OCI-LY3 (cell line): ENCODE measurements around the gene MARK3.

Experiments used
- EZH2phosphoT487 ChIP-seq: fragments of 200-600 bp; shearing (Covaris generic); IDR thresholded peaks from 2 replicates; pipeline ENCODE4 v1.6.1; 2018; ENCODE audit warnings: antibody characterized with exemption, mixed run types, low read depth
- TF ChIP-seq, protein P1 (sequence below): fragments of 200-600, 300-600 bp; sonication (generic); IDR thresholded peaks from 2 replicates; pipeline ENCODE4 v1.5.1; 2014; ENCODE audit warnings: antibody characterized with exemption, low read length, low read depth

DNA sequence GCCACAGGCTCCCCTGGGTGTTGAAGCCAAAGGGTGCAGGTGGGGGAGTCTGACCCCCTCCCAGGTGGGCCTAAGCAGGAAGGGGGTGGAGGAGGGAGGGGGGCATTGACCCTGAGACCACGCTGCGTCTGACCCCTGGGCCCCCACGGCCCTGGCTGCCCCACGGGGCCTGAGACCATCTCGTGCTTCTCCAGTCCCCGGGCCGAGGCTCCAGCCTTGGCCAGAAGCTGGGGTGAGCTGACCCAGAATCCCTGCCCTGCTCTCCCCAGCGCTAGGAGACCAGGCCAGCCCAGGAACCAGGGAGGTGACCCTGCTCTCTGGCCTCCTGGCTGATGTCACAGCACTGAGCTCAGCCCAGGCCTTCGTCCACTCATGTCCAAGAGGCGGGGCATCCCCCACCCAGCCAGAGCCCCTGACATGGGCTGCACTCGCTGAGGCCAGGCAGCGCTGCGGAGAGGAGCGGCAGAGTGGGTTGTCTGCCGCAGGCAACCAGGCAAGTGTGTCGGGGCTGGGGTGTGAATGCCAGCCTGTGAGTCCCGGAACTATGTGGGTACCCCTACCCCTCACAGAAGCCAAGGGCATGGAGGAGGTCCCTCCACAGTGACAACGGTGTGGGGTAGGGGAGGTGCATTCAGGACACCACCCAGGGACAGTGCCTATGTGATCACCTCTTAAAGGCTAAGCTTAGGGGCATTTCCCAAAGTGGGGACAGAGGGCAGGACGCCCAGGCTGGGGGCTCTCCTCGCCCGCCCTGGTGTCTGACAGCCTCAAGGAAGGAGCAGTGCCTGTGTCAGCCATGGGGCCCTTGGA is 150.1 kb downstream of the MARK3 start:
- no peak for TF ChIP-seq EZH2phosphoT487
- TF ChIP-seq, protein P1, sequence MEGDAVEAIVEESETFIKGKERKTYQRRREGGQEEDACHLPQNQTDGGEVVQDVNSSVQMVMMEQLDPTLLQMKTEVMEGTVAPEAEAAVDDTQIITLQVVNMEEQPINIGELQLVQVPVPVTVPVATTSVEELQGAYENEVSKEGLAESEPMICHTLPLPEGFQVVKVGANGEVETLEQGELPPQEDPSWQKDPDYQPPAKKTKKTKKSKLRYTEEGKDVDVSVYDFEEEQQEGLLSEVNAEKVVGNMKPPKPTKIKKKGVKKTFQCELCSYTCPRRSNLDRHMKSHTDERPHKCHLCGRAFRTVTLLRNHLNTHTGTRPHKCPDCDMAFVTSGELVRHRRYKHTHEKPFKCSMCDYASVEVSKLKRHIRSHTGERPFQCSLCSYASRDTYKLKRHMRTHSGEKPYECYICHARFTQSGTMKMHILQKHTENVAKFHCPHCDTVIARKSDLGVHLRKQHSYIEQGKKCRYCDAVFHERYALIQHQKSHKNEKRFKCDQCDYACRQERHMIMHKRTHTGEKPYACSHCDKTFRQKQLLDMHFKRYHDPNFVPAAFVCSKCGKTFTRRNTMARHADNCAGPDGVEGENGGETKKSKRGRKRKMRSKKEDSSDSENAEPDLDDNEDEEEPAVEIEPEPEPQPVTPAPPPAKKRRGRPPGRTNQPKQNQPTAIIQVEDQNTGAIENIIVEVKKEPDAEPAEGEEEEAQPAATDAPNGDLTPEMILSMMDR, result no peak
